KMS-11 (cell line): ENCODE results near the gene HRNR.
A peak's percentile ranks its signal among the peaks of the same experiment; 100 is the strongest.

Experiments used
- H2AFZ ChIP-seq: fragments of 200-600 bp; sonication (generic); 2 replicates; pipeline ENCODE4 v1.6.1; 2016; ENCODE audit warnings: antibody characterized with exemption, mixed run types, low read depth
- H3K27ac ChIP-seq: fragments of 200-600 bp; sonication (generic); 2 replicates; pipeline ENCODE4 v1.6.1; 2016; ENCODE audit warnings: mild to moderate bottlenecking, mixed run types
- H3K27me3 ChIP-seq: fragments of 200-600 bp; sonication (generic); 2 replicates; pipeline ENCODE4 v1.6.1; 2017; ENCODE audit warnings: mild to moderate bottlenecking, low read depth, mixed run types, moderate library complexity; ENCODE audit not compliant: insufficient read depth
- H3K36me3 ChIP-seq: fragments of 200-600 bp; sonication (generic); 2 replicates; pipeline ENCODE4 v1.6.1; 2017; ENCODE audit warnings: mild to moderate bottlenecking, mixed run types; ENCODE audit not compliant: insufficient read depth
- H3K4me1 ChIP-seq: fragments of 200-600 bp; sonication (generic); 2 replicates; pipeline ENCODE4 v1.6.1; 2016; ENCODE audit warnings: mild to moderate bottlenecking, low read depth, mixed run types; ENCODE audit not compliant: poor library complexity, severe bottlenecking
- H3K4me2 ChIP-seq: fragments of 200-600 bp; sonication (generic); 2 replicates; pipeline ENCODE4 v1.7.0; 2016; ENCODE audit warnings: mild to moderate bottlenecking, mixed run types
- H3K4me3 ChIP-seq: fragments of 200-600 bp; sonication (generic); IDR thresholded peaks from 2 replicates; pipeline ENCODE4 v1.6.1; 2017; ENCODE audit warnings: low read depth, low read length, mixed read lengths; ENCODE audit not compliant: insufficient read depth
- H3K79me2 ChIP-seq: fragments of 200-600 bp; sonication (generic); 2 replicates; pipeline ENCODE4 v1.6.1; 2016; ENCODE audit warnings: low read depth, mixed run types; ENCODE audit not compliant: insufficient read depth
- H3K9ac ChIP-seq: fragments of 200-600 bp; sonication (generic); 2 replicates; pipeline ENCODE4 v1.6.1; 2016; ENCODE audit warnings: mild to moderate bottlenecking, mixed run types
- H4K20me1 ChIP-seq: fragments of 200-600 bp; sonication (generic); 2 replicates; pipeline ENCODE4 v1.6.1; 2016; ENCODE audit warnings: mild to moderate bottlenecking, mixed run types; ENCODE audit not compliant: insufficient read depth
- CTCF ChIP-seq: fragments of 200-600 bp; sonication (generic); conservative IDR thresholded peaks from 2 replicates; pipeline ENCODE4 v1.6.1; 2017; ENCODE audit warnings: low read depth, mild to moderate bottlenecking, antibody characterized with exemption, low read length, moderate library complexity, mixed read lengths

Gene HRNR

GRCh38 chr1:152190589-152190988 is 33.4 kb downstream of the HRNR start:
- H3K27ac ChIP-seq = no peak overlapping the region
- H2AFZ ChIP-seq = no peak overlapping the region
- no peaks in the 10 kb centered on the region for H4K20me1 ChIP-seq
- no peak overlapping the region for H3K4me2 ChIP-seq
- H3K9ac ChIP-seq = no peak overlapping the region
- TF ChIP-seq CTCF = no peak
- H3K4me3 ChIP-seq = no peak overlapping the region
- H3K27me3 ChIP-seq = no peaks in the 10 kb centered on the region; the same call in 1 of the 2 replicates
- H3K79me2 ChIP-seq = no peaks in the 10 kb centered on the region
- no peaks in the 10 kb centered on the region for H3K36me3 ChIP-seq
- H3K4me1 ChIP-seq = peaks cover 4% of the 10 kb centered on the region

GRCh38 chr1:152189657-152190442 is 34.1 kb downstream of the HRNR start:
- no peak overlapping the region for H3K4me3 ChIP-seq

GRCh38 chr1:152188673-152189591 is 35.1 kb downstream of the HRNR start:
- no peaks in the 10 kb centered on the region for H3K79me2 ChIP-seq
- H3K9ac ChIP-seq = no peak overlapping the region
- no peak overlapping the region for H3K4me3 ChIP-seq
- no peak overlapping the region for H3K27ac ChIP-seq
- H3K4me2 ChIP-seq = no peak overlapping the region
- no peaks in the 10 kb centered on the region for H3K36me3 ChIP-seq
- peak; percentile 100 for TF ChIP-seq CTCF
- H3K4me1 ChIP-seq = peaks cover 8% of the 10 kb centered on the region
- H2AFZ ChIP-seq = peak overlapping the region; percentile 19; the same call in 1 of the 2 replicates
- no peaks in the 10 kb centered on the region for H4K20me1 ChIP-seq
- no peaks in the 10 kb centered on the region; the same call in 1 of the 2 replicates for H3K27me3 ChIP-seq

More at GRCh38 chr1:152189657-152190442, 34.1 kb downstream of the HRNR start:
- H3K9ac ChIP-seq = no peak overlapping the region
- H3K27ac ChIP-seq = no peak overlapping the region
- no peaks in the 10 kb centered on the region for H4K20me1 ChIP-seq
- no peak overlapping the region for H2AFZ ChIP-seq
- H3K4me1 ChIP-seq = peaks cover 8% of the 10 kb centered on the region
- TF ChIP-seq CTCF = peak; percentile 100
- no peak overlapping the region for H3K4me2 ChIP-seq
- no peaks in the 10 kb centered on the region for H3K36me3 ChIP-seq
- H3K27me3 ChIP-seq = no peaks in the 10 kb centered on the region; the same call in 1 of the 2 replicates
- H3K79me2 ChIP-seq = no peaks in the 10 kb centered on the region

- Histone ChIP-seq H3K4me1 (peaks cover 8% of the 10 kb centered on the region), H3K79me2 (no peaks in the 10 kb centered on the region), H4K20me1 (no peaks in the 10 kb centered on the region), H3K4me3 (no peak overlapping the region), H3K4me2 (no peak overlapping the region), H3K9ac (no peak overlapping the region), H2AFZ (no peak overlapping the region), H3K27me3 (no peaks in the 10 kb centered on the region; the same call in 1 of the 2 replicates), H3K36me3 (no peaks in the 10 kb centered on the region), H3K27ac (no peak overlapping the region)
- TF ChIP-seq CTCF = 0 out of 2 replicates have a peak, but pooled peaks have one; percentile 18
Measured at GRCh38 chr1:152186556-152187285, 37.3 kb downstream of the HRNR start.
